Right lung (tissue), 10 donors: ENCODE results near the gene TOMM40L. TPM values are rescaled to one million over a fixed set of nuclear protein-coding genes. Genes with fewer than 3 reads are reported as not detected.

Experiments used
- DNase-seq, 2 donors: peaks; one replicate each; pipeline ENCODE4 v3.0.0-alpha.2; 2013
- long read RNA-seq, 8 donors: transcript quantifications; one replicate each; lab custom pipeline, GENCODE V29; 2026
- polyA plus RNA-seq, 5 donors: library from polyadenylated mRNA; unstranded; fragments of 120-200 nt; gene quantifications; one replicate each; pipeline versions ENCODE4 v1.2.1 to v1.2.3, GENCODE V29; 2013; ENCODE audit warnings: inconsistent platforms in 1 of 5, low replicate concordance in 1 of 5; ENCODE audit not compliant: insufficient read length in 5 of 5, insufficient read depth in 1 of 5

TOMM40L gene
- polyA plus RNA-seq: 10 to 100 TPM; 10.1 to 12.4 (median 11.6) TPM
- long read RNA-seq, donor 1, transcript TOMM40L-202 (10 exons, 2,708 nt): major isoform, 5 of 12 reads
- long read RNA-seq, donor 1, partial matches to known transcripts: 7 of 12 reads
- long read RNA-seq, donor 1, other reads (novel, unspliced or antisense): 0 of 12 reads
- long read RNA-seq, donor 2, partial matches to known transcripts: 0 of 1 reads
- long read RNA-seq, donor 2, other reads (novel, unspliced or antisense): 0 of 1 reads
- long read RNA-seq, donor 3, partial matches to known transcripts: 8 of 9 reads
- long read RNA-seq, donor 3, other reads (novel, unspliced or antisense): 0 of 9 reads
- long read RNA-seq, donor 4, partial matches to known transcripts: 0 of 4 reads
- long read RNA-seq, donor 4, other reads (novel, unspliced or antisense): 0 of 4 reads
- long read RNA-seq, donor 5, partial matches to known transcripts: 14 of 17 reads
- long read RNA-seq, donor 5, other reads (novel, unspliced or antisense): 0 of 17 reads
- long read RNA-seq, donor 6, partial matches to known transcripts: 0 of 1 reads
- long read RNA-seq, donor 6, other reads (novel, unspliced or antisense): 0 of 1 reads
- long read RNA-seq, donor 7, partial matches to known transcripts: 0 of 1 reads
- long read RNA-seq, donor 7, other reads (novel, unspliced or antisense): 0 of 1 reads
- long read RNA-seq, donor 8: 0 reads

GRCh38 chr1:161225534-161226319, at the start of gene TOMM40L:
TSS of gene TOMM40L (plus strand) at chr1:161226060. CDS start at chr1:161226490, 430 bp downstream.
- DNase-seq: peak; percentile 94 to 96

DNA sequence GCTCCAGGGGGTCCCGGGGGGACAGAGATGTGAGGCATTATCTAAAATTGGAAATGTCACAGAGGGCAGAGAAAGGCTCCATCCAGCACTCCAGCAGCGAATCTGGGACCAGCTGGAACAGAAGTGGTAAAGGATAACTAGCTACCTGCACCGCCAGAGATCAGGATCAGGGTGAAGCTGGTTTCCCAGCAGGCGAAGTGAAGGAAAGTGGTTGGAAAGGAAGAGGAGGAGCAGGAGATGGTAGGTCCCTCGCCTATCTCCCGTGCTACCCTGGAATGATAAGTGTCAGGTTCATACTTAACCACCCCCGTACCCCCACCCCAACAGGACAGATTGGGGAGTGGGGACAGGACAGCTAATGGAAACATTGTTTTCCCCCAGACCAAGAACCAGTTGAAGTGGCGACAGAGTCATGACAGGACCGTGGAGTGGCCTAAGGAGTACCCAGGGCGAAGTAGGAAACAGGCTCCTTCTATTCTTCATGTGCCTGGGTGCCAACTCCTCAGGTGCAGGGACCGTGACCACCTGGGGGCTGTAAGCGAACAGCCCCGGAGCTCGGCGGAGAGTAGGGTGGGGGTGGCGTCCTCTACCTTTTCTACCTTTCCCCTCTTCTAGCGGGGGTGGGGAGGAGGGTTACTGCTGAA, 49.3 kb upstream of the TOMM40L start:
- no peak for DNase-seq

- peak; percentile 84 to 87 for DNase-seq
Observed at GRCh38 chr1:161177112-161177935, 48.5 kb upstream of the TOMM40L start, which contains the start of gene B4GALT3. TSS of gene B4GALT3 (minus strand) at chr1:161177507. CDS start at chr1:161176060, 1,447 bp downstream.

DNA sequence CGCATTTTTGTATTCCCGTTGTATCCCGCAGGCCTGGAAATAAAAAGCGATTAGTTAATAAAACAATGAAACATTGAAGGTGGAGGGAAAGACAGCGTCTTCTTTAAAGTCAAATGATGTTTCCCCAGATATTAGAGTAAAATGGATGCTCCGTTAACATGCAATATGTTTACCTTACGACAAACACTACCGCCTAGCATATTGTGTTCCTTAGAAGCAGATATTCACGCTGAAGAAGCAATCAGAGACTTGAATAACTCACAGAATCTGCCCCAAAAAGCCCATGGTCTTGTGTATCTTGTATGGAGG, 48.0 kb upstream of the TOMM40L start:
- no peak for DNase-seq

GRCh38 chr1:161179698-161180097, 46.2 kb upstream of the TOMM40L start:
- DNase-seq: no peak

DNA sequence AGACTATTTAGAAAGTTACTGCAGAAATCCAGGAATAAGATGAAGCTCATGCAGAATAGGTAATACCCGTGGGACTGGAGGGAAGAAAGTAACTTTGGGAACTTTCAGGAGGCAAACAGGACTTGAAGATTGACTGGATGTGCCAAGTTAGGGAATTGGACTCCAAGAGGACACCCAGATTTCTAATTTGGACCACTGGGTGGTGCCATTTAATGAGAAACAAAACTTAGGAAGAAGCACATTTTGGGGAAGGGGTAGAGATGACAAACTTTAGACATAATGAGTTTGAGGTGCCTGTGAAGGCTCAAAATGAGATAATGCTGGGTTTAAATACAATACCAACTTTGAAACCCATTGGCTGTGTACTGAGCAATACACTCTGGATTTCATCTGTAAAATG, 45.2 kb upstream of the TOMM40L start:
- no peak for DNase-seq

GRCh38 chr1:161182214-161182613, 43.6 kb upstream of the TOMM40L start:
- DNase-seq: no peak

GRCh38 chr1:161185282-161185682, 40.6 kb upstream of the TOMM40L start:
- DNase-seq: peak; percentile 78 to 79

GRCh38 chr1:161185732-161186311, 40.0 kb upstream of the TOMM40L start:
- DNase-seq: no peak

GRCh38 chr1:161187311-161187710, 38.5 kb upstream of the TOMM40L start:
- DNase-seq: no peak

GRCh38 chr1:161188381-161188780, 37.5 kb upstream of the TOMM40L start:
- no peak for DNase-seq

DNA sequence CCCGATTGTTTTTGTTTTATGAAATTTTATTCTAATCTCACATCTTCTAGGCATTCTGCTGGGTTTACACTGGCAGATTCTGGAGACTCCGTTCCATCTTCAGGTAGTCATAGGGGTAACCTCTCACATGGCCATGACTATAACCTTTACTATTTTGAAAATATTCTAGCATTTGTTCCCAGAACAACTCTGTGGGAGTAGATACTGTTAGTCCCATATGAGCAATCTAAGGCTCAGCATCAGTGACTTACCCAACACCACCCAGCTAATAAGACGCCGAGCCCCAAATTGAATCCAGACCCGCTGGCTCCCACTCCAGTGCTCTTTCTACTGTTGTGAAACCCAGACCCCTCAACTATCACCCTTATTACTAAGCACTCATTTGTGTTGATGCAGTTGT, 36.8 kb upstream of the TOMM40L start:
- DNase-seq: no peak

- DNase-seq: no peak
Observed at GRCh38 chr1:161190962-161191521, 34.8 kb upstream of the TOMM40L start.

- no peak for DNase-seq
Observed at GRCh38 chr1:161191971-161192370, 33.9 kb upstream of the TOMM40L start.

DNA sequence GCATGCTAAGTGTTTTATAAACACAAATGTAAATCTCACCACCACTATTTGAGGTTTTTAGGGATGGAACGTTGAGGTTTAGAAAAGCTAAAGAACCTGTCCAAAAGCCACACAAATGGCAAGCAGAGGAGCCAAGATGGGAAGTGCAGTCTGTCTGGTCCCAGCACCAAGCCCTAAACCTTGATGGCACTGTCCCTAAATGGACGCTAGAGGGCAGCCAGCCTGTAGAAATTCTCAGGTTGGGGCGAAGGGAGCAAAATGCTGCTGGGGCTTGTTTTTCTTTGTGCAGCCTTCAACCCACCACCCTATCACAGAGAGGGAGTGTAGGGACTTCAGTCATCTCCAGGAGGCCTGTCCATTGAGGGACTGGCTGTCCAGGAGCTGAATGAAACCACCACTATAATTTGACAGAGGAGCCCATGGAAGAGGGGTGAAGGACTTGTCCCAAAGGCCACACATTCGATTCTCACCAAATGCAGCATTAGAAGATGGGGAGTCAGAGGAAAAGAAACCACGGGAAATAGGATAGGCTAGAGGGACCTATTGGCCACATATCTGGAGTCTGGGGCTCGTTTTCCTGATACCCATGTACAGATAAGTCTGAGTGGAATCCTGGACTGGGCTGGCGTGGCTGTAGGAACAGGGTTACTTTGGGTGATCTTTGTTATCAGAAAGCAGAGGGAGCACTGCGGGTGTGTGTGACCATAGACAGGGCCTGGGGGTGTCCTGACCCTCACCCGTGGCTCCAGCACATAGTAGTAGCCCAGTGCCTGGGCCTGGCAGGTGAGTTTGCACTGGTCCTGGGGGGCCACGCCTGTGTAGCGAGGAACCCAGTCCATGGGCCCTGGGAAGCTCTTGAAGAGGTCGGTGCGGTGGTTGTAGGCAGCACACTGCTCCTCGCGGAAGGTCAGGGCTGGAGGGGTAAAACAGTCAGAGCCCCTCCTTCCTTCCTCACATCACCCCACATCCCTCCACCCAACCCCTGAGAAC, 33.1 kb upstream of the TOMM40L start:
- DNase-seq: no peak

- DNase-seq: no peak
Observed at GRCh38 chr1:161193561-161194235, 32.2 kb upstream of the TOMM40L start.

GRCh38 chr1:161195171-161195570, 30.7 kb upstream of the TOMM40L start:
- no peak for DNase-seq

DNA sequence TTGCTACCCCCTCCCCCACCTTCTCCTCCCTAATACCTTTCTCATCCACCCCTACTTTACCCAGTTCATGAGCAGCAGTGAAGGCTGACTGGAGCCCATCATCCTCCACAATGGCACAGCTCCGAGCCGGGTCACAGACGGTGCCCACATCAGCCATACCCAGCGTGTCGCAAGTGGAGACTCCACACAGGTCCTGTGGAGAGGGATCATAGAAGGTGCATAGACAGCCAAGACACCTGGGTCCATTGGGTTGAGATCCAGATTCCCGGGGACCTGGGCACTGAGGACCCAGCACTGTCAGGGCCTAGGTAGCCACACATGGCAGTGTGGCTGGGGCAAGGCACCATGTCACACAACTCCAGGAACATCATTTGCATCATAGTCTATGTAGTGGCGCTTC, 29.7 kb upstream of the TOMM40L start:
- no peak for DNase-seq
